ENCODE results near the gene PRODH.
"Not testable (repeated sequence)": the region's sequence is repeated elsewhere in the genome, so short reads cannot be mapped to it uniquely, and the experiment has no call there.

PRODH gene

DNA sequence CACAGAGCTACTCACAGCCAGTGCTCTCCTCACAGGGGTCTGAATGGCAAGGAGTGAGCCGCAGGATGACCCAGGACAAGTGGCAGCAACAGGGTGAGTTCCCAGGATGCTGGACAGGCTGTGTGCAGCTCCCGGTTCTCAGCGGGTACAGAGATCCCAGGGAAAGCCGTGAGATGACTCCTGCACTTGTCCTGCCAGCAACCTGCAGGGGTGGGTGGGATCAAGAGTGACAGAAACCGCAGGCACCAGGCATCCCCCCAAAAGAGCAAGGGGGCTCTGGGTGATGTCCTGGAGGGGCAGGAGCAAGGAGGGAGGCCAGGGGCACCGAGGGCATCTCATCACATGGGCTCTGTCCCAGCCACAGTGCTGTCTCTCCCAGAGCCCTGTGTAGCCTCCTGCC, 15.9 kb upstream of the PRODH start:
- no peak for DNase-seq

DNA sequence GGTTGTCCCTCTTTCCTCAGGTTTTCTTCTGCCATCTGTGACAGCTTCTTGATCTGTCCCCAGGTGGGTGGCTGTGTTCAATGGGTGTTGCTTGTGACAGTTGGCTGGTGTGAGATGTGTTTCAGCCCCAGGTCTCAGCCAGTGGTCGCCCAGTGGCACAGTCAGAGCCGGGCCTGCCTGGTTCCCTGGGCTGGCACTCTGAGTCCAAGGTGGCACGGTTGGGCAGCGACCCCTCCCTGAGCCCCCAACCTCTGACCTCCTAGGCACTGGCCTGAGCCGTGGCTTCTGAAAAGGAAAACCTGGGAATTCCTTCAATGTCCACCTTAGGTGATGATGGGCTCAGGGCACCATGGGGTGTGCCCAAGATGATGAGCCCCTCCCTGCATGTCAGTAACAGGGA, 14.0 kb upstream of the PRODH start:
- no peak for DNase-seq

DNA sequence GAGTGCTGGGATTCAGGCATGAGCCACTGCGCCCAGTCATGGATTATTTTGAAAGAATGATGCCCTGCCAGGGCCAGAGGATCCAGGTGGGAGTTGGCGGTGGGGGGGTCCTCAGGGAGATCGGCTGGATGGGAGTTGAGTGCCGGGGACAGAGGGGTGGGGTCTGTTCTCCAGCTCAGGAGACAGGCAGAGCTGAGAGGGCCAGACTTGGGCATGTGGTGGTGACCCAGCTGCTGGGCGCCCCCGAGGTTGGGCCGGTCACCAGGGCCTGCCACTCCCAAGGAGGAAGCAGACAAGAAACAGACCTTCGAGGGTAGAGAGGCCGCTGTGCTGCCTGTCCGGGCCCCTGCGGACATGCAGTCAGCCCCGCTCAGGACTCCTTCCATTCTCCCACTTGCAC, 11.8 kb upstream of the PRODH start:
- DNase-seq: no peak

DNA sequence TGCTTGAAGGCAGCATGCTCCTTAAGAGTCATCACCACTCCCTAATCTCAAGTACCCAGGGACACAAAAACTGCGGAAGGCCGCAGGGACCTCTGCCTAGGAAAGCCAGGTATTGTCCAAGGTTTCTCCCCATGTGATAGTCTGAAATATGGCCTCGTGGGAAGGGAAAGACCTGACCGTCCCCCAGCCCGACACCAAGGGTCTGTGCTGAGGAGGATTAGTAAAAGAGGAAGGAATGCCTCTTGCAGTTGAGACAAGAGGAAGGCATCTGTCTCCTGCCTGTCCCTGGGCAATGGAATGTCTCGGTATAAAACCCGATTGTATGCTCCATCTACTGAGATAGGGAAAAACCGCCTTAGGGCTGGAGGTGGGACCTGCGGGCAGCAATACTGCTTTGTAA, 11.0 kb upstream of the PRODH start:
- DNase-seq: not testable (repeated sequence)

DNA sequence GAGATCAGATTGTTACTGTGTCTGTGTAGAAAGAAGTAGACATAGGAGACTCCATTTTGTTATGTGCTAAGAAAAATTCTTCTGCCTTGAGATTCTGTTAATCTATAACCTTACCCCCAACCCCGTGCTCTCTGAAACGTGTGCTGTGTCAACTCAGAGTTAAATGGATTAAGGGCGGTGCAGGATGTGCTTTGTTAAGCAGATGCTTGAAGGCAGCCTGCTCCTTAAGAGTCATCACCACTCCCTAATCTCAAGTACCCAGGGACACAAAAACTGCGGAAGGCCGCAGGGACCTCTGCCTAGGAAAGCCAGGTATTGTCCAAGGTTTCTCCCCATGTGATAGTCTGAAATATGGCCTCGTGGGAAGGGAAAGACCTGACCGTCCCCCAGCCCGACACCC, 2.6 kb upstream of the PRODH start:
- not testable (repeated sequence) for DNase-seq

DNA sequence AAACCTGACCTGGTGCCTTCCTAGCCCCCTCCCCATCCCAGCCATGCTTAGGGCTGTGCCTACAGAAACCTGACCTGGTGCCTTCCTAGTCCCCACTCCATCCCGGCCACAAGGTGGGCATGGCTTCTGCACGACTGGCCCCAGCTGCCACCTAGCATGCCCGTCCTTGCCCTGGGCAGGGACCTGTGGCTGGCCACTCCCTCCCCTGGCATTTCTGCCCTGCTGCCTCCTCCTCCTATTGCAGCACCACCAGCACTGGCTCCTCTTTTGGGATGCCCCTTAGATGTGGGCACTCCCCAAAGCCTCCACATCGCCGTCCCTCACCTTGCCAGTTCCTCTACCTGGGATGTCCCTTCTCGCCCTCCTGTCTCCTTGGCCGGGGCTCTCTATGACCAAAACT, 1.4 kb downstream of the PRODH start:
- DNase-seq: not testable (repeated sequence)

DNA sequence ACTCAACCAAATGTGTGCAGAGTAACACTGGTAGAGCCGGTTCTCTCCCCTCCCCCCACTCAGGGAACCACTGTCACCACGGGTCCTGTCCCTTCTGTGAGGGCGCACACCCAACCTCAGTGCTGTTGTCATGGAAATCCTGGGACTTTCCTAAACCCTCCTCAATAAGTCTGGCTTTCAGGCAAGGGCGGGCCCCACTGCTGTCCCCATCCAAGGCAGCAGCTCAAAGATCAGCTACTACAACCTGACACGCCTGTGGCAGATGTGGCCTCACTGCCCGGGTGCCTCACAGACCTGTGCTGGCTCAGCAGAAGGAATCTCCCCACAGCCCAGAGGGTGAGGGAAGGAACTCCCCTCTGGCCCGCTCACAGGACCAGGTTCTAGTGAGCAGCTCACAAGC, 2.2 kb downstream of the PRODH start:
- DNase-seq: no peak

DNA sequence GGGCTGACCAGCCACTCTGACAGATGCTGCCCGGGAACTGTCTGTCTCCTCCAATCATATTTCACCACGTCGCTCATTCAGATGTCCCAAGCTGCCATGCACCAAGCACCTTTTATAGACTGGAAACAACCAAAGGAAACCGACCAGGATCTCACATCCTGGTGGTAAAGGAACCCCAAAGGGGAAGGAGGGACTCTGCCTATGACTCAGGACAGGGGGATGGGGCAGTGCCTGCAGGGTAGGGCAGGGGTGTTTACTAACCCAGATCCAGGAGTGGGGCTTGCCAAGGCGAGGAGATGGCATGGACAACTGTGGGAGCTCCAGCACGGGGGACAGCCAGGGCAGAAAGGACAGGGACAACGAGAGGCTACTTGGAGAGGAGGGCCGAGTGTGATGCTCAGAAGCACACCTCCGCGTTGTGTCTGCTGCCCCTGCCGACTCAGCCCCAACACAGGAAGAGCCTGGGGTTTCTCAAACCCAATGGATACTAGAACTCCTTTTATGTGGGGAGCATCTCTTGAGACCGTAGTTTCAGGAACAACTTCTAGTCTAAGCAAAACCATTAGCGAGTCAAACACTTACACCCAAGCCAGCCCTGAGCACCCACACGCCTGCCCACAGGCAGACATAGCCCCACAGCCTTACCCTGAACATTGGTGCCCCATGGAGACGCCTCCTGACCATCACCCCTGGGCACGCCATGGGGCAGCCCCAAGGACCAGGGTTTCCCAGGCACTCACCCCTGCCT, 4.0 kb downstream of the PRODH start:
- DNase-seq: no peak

DNA sequence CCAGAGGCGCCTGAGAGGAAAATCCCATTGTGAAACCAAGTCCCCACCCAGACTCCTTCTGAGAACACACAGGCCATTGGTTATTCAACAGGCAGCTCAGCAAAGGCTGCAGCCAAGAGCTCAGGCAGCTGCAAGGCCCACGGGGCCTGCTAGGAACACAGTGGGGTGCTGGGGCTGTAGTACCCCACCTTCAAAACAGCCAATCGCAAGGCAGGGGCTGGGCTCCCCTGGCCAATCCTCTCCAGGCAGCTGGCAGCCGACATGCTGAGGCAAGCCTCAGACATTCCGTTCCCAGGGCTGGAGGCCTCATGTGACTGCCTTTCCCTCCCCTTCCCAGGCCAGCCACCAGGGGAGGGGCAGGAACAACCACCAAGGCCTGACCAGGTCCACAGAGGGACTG, 6.6 kb downstream of the PRODH start:
- no peak for DNase-seq

DNA sequence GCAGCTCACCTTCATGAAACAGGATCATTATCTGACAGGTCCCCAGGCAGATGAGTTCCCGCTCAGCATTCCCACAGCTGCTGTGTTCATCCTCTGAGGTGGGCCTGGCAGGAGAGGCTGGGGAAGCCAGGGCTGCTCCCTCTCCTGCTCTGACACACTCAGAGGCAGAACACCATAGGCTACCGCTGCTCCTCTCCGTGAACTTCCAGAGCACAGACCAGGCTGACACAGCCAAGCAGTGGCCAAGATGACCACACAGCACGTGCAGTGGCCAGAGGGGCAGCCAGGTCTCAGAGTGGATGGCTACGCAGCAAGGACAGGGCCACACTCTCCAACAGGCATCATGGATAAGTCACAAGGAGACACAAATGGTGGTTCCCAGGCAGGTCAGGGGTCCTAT, 8.5 kb downstream of the PRODH start:
- DNase-seq: no peak

DNA sequence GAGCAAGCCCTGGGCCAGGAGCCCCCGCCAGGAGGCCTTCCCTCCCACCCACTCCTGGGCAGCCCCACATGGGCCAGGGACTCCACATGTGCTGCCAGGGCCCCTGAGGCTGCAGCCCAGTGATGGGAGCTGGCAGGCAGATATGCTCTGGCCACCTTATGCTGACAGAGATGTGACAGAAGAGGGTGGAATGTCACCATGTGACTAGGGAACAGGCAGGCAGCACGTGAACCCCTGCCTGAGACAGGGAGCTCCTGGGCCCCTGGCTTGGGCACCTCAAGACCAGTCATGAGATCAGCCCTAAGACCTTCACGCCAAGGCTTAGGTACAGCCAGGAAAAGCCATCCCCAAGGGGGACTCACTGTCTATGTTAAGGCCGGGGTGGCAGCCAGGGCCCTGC, 9.1 kb downstream of the PRODH start:
- DNase-seq: no peak

DNA sequence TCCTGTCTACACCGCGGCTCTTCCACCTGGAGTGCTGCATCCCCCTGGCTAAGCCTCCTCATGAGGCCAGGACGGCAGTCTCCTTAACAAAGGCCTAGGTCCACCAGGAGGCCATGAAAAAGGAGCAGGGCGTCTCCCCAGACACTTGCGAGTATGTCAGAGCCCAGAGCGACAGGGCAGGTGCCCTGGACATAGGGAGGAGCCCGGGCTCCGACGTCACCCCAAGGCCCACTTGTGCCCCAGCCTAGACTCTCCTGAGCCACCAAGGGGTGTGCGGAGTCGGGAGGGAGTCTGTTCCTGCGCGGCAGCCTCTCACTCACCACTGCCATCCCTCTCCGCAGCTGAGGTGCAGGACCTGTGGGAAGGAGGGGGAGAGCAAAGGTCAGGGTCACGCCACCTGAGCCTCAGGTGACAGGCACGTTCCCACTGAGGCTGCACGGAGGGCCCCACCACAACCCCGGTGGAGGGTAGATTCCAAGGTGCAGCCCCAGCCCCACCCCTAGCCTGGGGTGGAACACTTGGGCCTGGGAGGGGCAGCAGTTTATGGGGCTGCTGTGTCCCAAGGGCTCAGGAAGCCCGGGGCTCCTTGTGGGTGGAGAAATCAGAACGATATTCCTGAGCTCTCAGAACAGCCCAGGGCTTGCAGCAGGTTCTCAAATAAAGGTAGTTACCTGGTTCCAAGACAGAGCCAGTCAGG, 10.6 kb downstream of the PRODH start:
- DNase-seq: no peak

DNA sequence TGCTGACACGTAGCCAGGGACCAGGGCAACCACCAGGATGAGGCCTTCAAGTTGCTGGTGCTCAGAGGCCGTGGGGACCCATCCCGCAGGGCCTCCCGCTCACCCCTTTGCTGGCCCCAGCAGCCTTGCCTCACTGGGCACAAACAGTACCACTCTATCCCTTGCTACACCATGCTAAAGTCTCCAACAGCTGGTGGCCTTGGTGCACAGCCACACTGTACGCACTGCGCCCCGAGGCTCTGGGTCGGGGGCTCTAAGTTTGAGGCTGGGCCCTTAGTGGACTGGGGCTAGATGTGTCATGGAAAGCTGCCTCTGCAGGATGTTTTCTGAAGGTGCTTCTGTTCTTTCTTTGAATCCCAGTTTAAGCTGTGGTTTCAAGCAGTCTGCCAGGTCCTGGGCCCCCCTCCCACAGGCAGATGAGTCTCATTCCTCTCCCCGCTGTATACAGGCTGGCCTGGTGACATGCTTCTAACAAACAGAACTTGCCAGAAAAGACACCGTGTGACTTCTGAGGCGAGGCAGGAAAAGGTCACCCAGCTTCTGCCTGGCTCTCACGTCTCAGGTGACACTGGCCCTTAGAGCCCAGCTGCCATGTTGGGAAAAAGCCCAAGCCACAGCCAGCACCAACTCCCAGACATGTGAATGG, 15.7 kb downstream of the PRODH start:
- DNase-seq: not testable (repeated sequence)

DNA sequence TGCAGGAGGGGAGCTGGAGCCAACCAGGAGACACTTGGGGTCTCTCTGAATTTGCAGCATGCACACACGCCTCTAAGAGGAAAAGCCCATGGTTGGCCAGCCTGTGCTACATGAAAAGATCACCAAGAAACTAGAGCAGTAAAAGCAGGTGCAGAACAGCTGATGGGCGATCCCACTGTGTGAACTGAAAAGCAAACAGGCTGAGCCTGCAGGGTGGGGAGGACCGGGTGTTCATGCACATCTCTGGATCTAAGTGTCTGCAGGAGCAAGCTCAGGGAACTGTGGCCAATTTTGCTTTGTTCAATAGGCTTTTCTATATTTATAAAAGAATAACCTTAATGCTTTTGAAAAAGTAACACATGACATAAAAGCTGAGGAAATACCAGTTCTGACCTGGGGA, 18.3 kb downstream of the PRODH start:
- not testable (repeated sequence) for DNase-seq

DNA sequence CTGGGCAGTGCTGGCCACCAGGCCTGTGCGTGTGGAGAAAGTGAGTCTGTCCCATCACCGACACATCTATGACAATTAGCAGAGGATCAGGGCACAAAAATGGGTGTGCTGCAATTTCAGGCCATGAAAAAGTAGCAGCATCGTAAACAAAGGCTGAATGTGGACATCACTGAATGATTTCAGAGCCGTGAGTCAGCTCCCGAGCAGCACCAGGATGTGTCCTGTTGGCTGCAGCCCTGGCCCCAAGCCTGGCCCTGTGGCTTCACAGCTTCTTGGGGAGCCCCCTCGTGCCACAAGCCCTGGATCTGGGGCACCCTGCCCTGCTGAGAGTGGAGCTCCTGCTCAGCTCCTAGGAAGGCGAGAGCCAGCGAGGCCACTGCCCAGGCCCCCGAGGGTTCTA, 20.5 kb downstream of the PRODH start:
- DNase-seq: not testable (repeated sequence)

DNA sequence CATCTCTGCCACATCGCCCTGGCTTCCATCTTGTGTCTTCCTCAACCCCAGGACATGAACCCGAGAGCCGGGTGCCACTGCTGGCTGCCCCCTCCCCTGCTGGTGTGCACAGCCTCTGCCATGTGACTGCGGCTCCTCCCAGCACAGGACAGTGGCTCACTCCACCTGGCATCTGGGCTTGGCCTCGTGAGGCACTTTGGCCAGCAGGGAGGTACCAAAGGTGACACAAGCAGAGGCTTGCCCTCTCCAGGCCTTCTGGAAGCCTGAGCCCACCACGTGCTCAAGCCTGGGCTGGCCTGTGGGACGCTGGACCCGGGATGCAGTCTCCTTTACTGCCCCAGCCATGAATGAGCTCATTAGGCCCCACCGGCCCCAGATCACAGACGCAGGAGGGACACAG, 21.5 kb downstream of the PRODH start:
- DNase-seq: not testable (repeated sequence)

DNA sequence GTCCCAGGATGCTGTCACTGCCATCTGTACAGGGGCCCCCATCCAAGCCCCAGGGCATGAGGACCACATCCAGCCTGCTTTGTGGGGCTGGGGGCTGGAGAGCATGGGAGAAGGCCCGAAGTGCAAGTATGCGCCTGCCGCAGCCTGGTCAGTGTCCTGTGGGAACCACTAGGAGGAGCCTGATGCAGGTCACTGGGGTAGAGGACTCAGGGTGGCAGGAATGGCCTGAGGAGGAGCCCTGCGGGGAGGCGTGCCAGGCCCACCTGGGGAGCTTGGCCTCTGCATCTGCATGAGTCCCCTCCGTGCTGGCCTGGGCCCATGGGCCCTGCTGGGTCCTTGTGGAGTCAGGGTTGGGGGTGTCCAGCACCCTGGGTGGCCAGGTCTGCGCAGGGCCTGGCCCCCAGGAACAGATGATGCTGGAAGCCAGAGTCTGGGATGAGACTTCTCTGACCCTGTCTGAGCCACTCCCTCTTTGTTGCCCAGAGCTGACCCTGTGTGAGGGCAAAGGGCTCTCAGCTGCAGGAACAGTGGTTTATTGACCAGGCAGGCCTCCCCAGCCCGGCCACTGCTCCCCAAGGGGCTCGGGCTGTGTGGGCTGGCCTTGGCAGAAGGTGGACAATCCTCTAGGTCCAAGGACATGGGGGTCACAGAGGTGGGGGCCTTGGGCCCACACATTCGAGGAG, 23.7 kb downstream of the PRODH start:
- DNase-seq: not testable (repeated sequence)

DNA sequence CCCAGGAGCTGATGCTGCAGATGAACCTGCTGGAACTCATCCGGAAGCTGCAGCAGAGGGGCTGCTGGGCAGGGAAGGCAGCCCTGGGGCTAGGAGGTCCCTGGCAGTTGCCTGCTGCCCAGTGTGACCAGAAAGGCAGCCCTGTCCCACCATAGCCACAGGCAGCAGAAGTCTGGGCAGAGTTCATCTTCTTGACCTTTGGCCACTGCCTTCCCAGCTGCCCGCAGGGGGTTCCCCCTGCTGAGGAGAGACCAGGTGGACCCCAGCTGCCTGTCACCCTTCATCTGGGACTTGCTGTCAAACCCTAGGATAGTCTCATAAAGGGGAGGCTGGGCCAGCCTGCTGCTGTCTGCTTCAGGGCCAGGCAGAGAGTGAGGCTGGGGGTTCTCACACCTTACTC, 24.6 kb downstream of the PRODH start:
- not testable (repeated sequence) for DNase-seq

DNA sequence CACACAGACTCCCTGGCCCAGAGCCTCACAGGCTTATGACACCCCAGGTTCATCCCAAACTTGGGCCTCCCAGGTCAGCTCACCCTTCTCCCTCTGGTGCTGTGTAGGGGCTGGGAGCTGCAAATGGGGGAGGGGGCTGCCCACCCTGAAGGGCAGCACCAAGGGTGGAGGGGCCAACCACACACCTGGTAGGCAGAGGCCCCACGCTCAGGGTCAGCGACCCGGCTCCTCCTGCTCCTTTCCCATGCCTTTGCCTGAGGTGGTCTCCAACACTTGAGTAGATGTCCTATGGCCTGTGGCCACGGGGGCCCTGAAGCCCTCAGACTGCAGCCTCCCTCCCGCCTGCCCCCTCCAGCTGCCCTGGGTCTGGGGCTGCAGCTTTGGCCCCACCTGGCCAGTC, 26.5 kb downstream of the PRODH start:
- DNase-seq: no peak

DNA sequence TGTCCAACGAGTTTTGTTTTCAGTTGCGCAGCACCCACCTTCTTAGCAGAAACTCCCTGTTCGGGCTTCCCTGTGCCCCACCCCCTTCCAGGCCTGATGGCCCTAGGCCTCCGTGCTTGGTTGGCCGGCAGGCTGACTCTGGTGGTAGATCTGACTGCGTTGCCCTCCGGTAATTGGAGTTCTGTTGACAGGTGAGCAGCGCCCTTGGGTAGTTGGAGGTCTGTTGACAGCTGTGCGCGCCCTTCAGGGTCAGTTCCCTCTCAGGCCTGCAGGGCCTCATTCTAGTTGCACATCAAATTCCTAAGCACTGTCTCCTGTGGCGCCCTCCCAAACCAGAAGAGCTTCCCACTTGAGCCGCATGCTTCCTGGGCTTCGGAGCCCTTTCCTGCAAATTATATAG, 29.2 kb downstream of the PRODH start:
- no peak for DNase-seq

DNA sequence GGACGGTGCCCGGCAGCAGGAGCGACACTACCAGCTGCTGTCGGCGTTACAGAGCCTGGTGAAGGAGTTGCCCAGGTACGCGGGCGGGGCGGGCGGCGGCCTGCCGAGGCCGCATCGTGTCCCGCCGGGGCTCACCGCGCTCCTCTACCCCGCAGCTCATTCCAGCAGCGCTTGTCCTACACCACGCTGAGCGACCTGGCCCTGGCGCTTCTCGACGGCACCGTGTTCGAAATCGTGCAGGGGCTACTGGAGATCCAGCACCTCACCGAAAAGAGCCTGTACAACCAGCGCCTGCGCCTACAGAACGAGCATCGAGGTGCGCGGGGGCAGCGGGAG, 29.7 kb downstream of the PRODH start:
- DNase-seq: not testable (repeated sequence)

DNA sequence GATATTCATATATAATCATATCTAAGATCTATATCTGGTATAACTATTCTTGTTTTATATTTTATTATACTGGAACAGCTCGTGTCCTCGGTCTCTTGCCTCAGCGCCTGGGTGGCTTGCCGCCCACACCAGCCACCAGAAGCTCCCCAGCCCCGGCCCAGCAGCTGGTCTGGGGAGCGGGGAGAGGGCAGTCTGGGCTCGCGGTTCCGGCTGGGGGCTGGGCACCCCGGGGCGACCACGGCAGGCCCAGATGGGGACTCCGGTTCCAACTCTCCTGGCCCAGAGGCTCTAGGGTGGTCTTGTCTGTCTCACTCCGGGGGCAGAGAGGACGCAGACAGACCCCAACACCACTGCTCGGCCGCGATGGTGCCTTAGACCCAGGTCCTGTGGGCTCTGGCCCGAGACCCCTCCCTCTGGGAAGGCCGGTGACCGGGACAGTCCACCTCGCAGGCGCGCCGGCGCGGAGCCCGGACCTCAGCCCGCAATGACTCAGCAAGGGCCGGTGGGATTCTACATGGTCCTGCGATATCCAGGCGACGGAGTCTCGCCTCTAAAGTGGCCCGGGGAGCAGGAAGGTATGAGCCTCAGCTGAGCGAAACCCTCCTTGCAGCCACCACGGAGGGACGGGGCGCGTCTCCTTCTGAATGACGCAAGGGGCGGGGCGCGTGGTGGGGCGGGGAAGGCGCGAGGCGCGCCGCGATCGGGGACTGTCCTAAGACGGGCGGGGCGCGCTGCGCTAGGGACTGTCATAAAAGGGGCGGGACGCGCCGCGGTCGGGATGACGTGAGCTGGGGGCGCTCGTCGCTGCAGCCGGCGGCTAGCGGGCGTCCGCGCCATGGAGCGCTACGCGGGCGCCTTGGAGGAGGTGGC, 30.3 kb downstream of the PRODH start, which contains the start of gene DGCR6:
Gene DGCR6 (plus strand): TSS at position 781 of the 870 bp plus-strand sequence. CDS start 55 bp downstream, at position 836.
- DNase-seq: no peak
